ENCODE measurements around the gene EXT2.

The EXT2 gene

DNA sequence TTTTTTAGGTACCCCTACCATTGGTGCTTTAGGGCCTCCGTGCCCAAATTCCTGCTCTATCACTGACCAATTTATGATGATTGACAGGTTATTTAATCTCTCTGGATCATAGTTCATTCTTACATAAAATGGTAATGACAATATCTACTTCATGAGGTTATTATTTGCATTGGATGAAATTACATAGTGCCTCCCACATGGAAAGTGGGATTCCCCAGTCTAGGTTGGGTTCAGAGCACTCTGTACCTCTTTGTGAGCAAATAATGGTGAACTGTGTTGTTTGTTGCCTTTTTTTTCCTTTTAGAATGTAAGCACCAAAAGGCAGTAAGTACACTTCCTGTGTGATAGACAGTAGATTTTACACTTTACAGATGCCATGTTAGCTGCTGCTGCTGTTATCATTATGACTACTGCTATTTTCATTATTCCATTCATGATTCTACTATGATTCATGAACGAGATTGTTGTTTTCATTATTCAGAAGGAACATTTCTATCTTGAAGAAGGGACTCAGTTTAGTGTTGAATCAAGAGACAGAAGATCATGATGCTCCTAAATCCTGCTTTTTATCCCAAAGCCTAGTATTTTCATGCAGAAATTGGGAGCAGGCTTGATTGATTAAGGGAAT, 113.6 kb downstream of the EXT2 start:
- no peak for DNase-seq

DNA sequence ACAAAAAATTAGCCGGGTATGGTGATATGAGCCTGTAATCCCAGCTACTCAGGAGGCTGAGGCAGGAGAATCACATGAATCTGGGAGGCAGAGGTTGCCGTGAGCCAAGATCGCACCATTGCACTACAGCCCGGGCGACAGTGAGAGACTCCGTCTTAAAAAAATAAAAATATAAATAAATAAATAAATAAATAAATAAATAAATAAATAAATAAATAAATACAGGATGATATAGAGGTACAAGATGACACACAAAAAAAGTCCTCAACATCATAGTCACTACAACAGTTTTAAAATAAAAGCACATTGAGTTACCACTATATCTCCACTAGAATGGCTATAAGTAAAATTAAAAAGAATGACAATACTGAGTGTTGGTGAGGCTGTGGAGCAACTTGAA, 116.7 kb downstream of the EXT2 start:
- no peak for DNase-seq

- DNase-seq: no peak
Measured at GRCh38 chr11:44213148-44213547, 117.7 kb downstream of the EXT2 start.

DNA sequence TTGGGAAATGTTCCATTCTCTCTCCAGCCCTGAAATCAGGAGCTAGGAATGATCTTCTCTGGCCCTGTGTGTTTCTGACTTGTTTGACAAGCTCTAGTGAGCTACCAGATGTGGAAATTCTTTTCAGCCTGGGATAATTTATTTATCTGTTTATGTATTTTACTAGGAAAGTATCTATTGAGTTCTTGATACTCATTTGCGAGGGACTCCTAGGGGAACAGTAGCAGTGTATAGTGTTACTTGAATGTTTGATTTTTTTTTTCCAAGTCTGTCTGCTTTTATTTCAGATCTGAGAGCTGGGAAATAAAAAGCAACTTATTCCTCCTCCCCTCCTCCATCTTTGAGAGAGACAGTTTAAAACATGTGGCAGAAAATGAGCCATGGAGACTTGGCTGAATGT, 122.0 kb downstream of the EXT2 start:
- no peak for DNase-seq

DNA sequence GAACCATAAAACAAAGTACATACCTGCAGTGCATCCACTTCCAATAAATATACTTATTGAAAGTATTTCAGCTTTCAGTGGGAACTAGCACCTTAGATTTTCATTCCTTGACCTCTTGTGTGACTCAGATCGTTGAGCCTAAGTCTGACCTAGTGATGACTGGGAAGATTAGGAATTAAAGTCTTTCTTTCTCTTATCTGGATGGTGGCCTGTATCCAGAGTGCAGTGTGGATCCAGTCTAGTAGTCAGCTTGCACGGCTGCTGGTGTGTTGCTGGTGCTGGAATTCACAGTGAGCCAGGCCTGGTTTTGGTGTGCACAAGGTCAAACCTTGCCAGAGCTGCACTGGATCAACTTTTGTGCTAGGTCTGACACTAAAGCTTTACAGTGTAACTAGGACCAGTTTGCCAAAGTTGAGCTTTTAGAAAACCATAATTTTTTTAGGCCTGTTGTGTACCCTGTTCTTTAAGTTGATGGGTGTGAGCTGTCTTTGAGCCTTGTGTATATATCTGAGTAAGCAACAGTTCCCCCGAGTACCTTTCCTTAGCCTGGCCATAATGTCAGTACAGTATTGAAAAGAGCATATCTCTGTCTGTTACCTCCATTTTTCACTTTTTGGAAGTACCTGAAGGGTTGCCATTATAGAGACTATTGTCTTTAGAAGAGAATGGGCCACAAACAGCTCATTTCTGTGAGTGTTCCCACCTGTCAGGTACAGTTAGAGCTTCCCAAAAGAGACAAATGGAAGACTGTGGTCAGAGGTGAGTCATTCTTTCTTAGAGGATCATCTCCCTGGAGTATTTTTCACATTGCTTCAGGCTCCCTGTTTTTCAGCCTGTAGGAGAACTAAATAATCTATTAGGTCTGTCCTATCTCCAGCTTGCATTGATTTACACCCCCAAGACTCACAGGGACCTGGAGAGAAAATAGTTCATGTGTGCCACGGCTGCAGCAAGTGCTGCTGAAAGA, 124.6 kb downstream of the EXT2 start:
- DNase-seq: no peak

DNA sequence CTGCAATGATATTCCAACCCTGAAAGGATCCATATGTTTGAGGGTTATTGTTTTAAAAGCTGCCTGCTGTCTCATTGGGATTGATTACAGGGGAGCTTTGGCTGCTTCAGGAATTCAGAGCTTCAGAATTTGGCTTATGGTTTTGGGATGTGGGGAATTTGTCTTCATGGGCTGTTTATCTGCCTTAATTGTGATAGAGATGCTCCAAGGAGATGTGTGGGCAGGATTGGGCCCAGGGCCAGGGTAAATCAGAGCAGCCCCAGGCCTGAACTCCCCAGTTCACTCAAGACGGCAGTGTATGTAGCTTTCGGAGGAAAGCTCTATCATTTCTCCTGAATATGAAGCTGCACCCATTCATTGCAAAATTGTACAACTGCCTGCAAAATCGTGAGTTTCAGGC, 126.0 kb downstream of the EXT2 start:
- no peak for DNase-seq

DNA sequence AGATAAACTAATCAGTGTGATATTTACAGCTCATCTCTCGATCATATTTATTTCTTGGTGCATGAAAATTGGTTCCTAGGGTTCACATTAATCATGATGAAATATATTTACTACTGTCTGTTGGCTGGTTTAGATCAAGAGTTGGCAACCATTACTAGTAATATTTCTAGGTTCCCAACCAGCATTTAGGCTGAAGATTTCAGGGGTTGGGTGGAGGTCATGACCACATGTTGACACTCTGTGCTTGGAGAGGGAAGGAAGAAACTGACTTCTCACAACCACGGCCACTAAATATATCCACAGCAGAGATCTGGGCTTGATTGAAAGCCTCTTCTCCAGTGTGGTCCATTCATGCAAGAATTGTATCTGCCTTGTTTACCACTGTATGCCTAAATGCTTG, 126.5 kb downstream of the EXT2 start:
- no peak for DNase-seq

DNA sequence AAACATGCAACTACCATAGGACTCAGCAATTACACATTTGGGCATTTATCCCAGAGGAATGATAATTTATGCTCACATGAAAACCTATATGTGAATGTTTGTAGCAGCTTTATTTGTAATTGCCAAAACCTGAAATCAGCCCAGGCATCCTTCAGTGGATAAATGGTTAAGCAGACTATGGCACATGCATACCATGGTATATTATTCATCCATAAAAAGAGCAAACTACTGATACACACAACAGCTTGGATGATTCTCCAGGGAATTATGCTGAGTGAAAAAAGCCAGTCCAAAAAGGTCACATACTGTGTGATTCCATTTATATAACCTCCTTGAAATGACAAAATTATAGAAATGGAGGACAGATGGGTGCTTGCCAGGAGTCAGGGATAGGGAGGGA, 127.8 kb downstream of the EXT2 start:
- DNase-seq: no peak

- no peak for DNase-seq
Measured at GRCh38 chr11:44224867-44225501, 129.5 kb downstream of the EXT2 start.

DNA sequence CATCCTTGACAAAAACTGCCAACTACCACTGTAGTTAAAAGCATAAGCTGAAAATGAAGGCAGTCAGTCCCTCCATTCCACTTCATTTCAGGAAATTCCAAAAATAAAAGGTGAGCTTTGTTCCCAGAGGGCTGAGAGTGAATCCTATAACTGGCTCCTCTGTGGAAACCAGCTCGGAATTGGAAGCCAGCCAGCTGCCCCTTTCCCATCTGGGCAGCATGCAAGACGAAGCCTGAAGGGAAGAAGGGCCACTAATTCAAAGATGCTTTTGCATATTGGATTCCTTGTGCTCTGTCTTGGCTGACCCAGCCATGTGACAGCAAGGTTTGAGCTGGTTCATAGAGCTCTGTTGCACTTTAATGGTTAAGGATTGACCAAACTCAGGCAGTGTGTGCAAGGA, 131.0 kb downstream of the EXT2 start:
- no peak for DNase-seq

DNA sequence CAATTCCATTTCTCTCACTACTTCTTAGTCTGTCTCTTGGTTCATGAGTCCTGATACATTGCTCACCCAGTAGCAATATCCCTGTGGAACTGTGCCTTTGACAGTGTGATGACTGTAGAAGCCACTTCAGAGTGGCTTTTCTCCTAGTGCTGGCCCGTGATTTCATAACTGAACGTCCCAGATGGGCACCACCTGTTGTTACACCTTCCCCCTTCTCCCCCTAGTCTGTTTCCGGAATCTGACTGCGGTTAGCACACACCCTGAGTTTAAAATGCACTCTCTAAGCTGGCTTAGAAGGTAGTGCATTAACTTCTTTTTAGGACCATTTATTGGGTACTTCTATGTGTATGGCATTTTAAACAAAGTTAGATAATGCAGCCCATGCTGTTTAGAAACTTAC, 131.5 kb downstream of the EXT2 start:
- DNase-seq: no peak

DNA sequence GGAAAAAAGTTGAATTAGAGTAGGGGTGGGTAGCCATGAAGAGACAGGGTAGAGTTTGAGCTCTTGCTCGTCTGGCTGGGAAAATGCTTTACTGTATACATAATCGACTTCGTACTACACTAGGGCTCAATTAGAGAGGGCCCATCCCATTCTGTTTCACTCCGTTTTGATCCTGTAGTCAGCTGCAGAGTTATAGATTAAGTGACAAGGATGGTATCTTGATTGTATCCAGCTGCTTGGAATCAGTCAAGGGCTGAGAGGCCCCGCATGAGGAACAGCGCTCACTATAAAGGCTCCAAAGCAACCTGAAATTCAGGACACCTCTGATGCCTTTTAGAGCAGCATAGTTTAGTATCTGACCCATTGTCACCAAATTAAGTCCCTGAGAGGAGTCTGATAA, 132.9 kb downstream of the EXT2 start:
- no peak for DNase-seq

GRCh38 chr11:44229098-44229497, 133.6 kb downstream of the EXT2 start:
- no peak for DNase-seq

- no peak for DNase-seq
Measured at GRCh38 chr11:44229624-44230023, 134.1 kb downstream of the EXT2 start.

GRCh38 chr11:44235765-44236201, 140.3 kb downstream of the EXT2 start:
- no peak for DNase-seq

DNA sequence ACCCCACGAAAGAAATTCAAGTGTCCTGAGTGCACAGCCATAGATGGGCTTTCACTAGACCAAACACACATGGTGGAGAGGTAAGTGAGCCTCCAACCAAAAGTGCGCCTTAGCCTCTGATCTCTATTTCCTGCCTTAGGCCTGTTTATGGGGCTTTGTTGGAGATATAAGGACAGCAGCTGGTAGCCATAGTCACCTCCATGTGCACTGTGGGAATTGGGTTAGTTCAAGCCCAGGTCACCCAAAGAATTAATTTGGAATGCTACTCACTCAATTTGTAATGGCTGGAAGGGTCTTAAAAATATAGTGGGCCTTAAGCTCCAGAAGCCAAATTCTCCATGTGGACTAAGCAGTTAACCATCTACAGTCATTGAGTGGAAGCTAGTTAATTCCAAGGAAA, 140.8 kb downstream of the EXT2 start:
- DNase-seq: no peak

GRCh38 chr11:44237156-44237555, 141.7 kb downstream of the EXT2 start:
- no peak for DNase-seq

GRCh38 chr11:44241851-44242250, 146.4 kb downstream of the EXT2 start:
- DNase-seq: no peak

- no peak for DNase-seq
Measured at GRCh38 chr11:44243086-44243485, 147.6 kb downstream of the EXT2 start.

GRCh38 chr11:44243595-44244343, 148.3 kb downstream of the EXT2 start:
- DNase-seq: no peak

GRCh38 chr11:44244639-44245310, 149.3 kb downstream of the EXT2 start:
- DNase-seq: no peak

DNA sequence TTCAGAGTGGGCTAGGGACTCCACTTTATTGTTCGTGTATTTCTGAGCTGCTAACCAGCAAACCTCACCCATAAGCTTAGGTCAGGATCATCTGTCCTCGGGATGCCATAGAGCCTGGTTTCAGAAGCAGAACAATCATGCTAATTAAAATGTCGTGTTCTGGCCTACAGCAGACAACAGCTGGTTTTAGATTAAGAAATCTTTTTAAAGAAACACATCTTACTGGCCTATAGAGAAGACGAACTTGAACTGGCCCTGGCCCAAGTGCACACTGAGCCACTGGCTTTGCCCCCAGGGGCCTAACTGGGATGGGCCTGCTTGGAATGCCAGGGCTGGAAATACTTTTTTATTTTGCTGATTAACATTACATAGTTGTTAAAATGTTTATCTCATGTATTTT, 151.2 kb downstream of the EXT2 start:
- no peak for DNase-seq

- DNase-seq: no peak
Measured at GRCh38 chr11:44247508-44247907, 152.0 kb downstream of the EXT2 start.
